IMR-90 (cell line): Measurements from ENCODE around the gene CAMLG. TPM values are rescaled to one million over a fixed set of nuclear protein-coding genes. Genes with fewer than 3 reads are reported as not detected.

Experiments used
- ATAC-seq: fragments of 200-7000 bp; cut with Tn5 transposase; 2 replicates; pipeline ENCODE4 v1.9.1; 2020; ENCODE audit warnings: low read depth, mild to moderate bottlenecking, moderate library complexity
- BruUV-seq: library from RNA; stranded (reverse); fragments of 400-500 nt; replicated peaks from 2 replicates; lab custom pipeline; 2021; lab: Mats Ljungman, UMichigan
- CTCF ChIA-PET: fragments of 300-600 bp; formaldehyde crosslinking; extraction: SDS; loops from one replicate; lab custom pipeline; 2021; ENCODE audit warnings: antibody characterized with exemption; lab: Yijun Ruan, JAX
- POLR2A ChIA-PET: fragments of 300-600 bp; sonication (Branson Sonifier 250); formaldehyde crosslinking; loops from one replicate; lab custom pipeline; 2022; ENCODE audit warnings: antibody characterized with exemption; ENCODE audit not compliant: unreplicated experiment; lab: Charles Lee
- DNase-seq: peaks from one replicate; pipeline ENCODE4 v3.0.0; 2013
- H2AFZ ChIP-seq: replicated peaks from 2 replicates; pipeline ENCODE3; 2013; ENCODE audit warnings: low read length, mild to moderate bottlenecking; ENCODE audit not compliant: poor library complexity
- H2AK5ac ChIP-seq: 2 replicates; pipeline ENCODE4 v1.6.1; 2013; ENCODE audit warnings: low read depth, low read length, inconsistent platforms
- H2AK9ac ChIP-seq: replicated peaks from 2 replicates; pipeline ENCODE3; 2013; ENCODE audit warnings: mild to moderate bottlenecking, low read depth, low read length, moderate library complexity; ENCODE audit not compliant: poor library complexity
- H2BK120ac ChIP-seq: 2 replicates; pipeline ENCODE4 v1.6.1; 2013; ENCODE audit warnings: low read depth, low read length, inconsistent platforms
- H2BK15ac ChIP-seq: 3 replicates; pipeline ENCODE4 v1.6.1; 2013; ENCODE audit warnings: low read depth, low read length, inconsistent platforms
- H2BK20ac ChIP-seq: 2 replicates; pipeline ENCODE4 v1.6.1; 2013; ENCODE audit warnings: low read depth, mild to moderate bottlenecking, inconsistent platforms, low read length, moderate library complexity
- H2BK5ac ChIP-seq: 2 replicates; pipeline ENCODE4 v1.6.1; 2013; ENCODE audit warnings: mild to moderate bottlenecking, low read depth, low read length, inconsistent platforms; ENCODE audit not compliant: poor library complexity, severe bottlenecking
- H3K14ac ChIP-seq: replicated peaks from 2 replicates; pipeline ENCODE4 v1.6.1; 2013; ENCODE audit warnings: low read depth, low read length, inconsistent platforms
- H3K18ac ChIP-seq: 2 replicates; pipeline ENCODE4 v1.6.1; 2013; ENCODE audit warnings: low read depth, low read length, control low read depth
- H3K23ac ChIP-seq: 2 replicates; pipeline ENCODE4 v1.6.1; 2013; ENCODE audit warnings: low read depth, low read length, inconsistent platforms
- H3K27ac ChIP-seq: 2 replicates; pipeline ENCODE4 v1.5.1; 2013; ENCODE audit warnings: mild to moderate bottlenecking, control low read depth, low read length; ENCODE audit not compliant: insufficient read depth
- H3K27me3 ChIP-seq: 2 replicates; pipeline ENCODE4 v1.6.1; 2013; ENCODE audit warnings: low read length; ENCODE audit not compliant: control insufficient read depth, insufficient read depth
- H3K36me3 ChIP-seq: 2 replicates; pipeline ENCODE4 v1.6.1; 2013; ENCODE audit warnings: low read length, mixed read lengths; ENCODE audit not compliant: control insufficient read depth, insufficient read depth
- H3K4ac ChIP-seq: 2 replicates; pipeline ENCODE4 v1.6.1; 2013; ENCODE audit warnings: low read depth, low read length, inconsistent platforms
- H3K4me1 ChIP-seq: 2 replicates; pipeline ENCODE4 v1.6.1; 2013; ENCODE audit warnings: low read length, mixed read lengths; ENCODE audit not compliant: control insufficient read depth, insufficient read depth
- H3K4me2 ChIP-seq: 2 replicates; pipeline ENCODE4 v1.6.1; 2013; ENCODE audit warnings: low read depth, mild to moderate bottlenecking, control low read depth, low read length, moderate library complexity
- H3K4me3 ChIP-seq: 2 replicates; pipeline ENCODE4 v1.5.1; 2013; ENCODE audit warnings: low read depth, mild to moderate bottlenecking, control low read depth, low read length, moderate library complexity; ENCODE audit not compliant: insufficient read depth
- H3K56ac ChIP-seq: 2 replicates; pipeline ENCODE4 v1.6.1; 2013; ENCODE audit warnings: low read length, inconsistent platforms; ENCODE audit not compliant: insufficient read depth; ENCODE audit errors: extremely low read depth
- H3K79me1 ChIP-seq, 2 experiments: 2 replicates each; pipeline ENCODE4 v1.6.1; 2013; ENCODE audit warnings: low read length in 2 of 2, inconsistent platforms in 1 of 2, low read depth in 1 of 2
- H3K9ac ChIP-seq: 2 replicates; pipeline ENCODE4 v1.6.1; 2013; ENCODE audit warnings: low read depth, low read length, control low read depth
- H3K9me1 ChIP-seq: 2 replicates; pipeline ENCODE4 v1.6.1; 2013; ENCODE audit warnings: low read length, inconsistent platforms; ENCODE audit not compliant: insufficient read depth
- H3K9me3 ChIP-seq: 2 replicates; pipeline ENCODE4 v1.6.1; 2013; ENCODE audit warnings: low read length; ENCODE audit not compliant: control insufficient read depth, insufficient read depth
- H4K20me1 ChIP-seq: 2 replicates; pipeline ENCODE4 v1.6.1; 2013; ENCODE audit warnings: low read length, inconsistent platforms; ENCODE audit not compliant: insufficient read depth
- H4K5ac ChIP-seq: 2 replicates; pipeline ENCODE4 v1.6.1; 2013; ENCODE audit warnings: mild to moderate bottlenecking, low read depth, low read length, control low read depth
- H4K8ac ChIP-seq, 2 experiments: 2 replicates each; pipeline ENCODE4 v1.6.1; 2013; ENCODE audit warnings: low read depth in 2 of 2, low read length in 2 of 2, control low read depth in 1 of 2, inconsistent platforms in 1 of 2
- H4K91ac ChIP-seq: 2 replicates; pipeline ENCODE4 v1.6.1; 2013; ENCODE audit warnings: low read depth, low read length, inconsistent platforms; ENCODE audit not compliant: insufficient read depth
- FOS ChIP-seq: fragments of 150-350 bp; IDR thresholded peaks from 2 replicates; pipeline ENCODE4 v1.6.1; 2016; ENCODE audit warnings: low read depth, low read length
- MAFK ChIP-seq: IDR thresholded peaks from 2 replicates; pipeline ENCODE4 v1.6.1; 2012; ENCODE audit warnings: low read depth, low read length, improper control_type of control experiment
- MXI1 ChIP-seq: IDR thresholded peaks from 2 replicates; pipeline ENCODE4 v1.6.1; 2012; ENCODE audit warnings: low read depth, mild to moderate bottlenecking, low read length, moderate library complexity, borderline replicate concordance
- NFE2L2 ChIP-seq: fragments of 150-350 bp; IDR thresholded peaks from 2 replicates; pipeline ENCODE4 v1.6.1; 2016; ENCODE audit warnings: low read depth, mild to moderate bottlenecking, low read length
- POLR2A ChIP-seq: IDR thresholded peaks from 2 replicates; pipeline ENCODE4 v1.6.1; 2012; ENCODE audit warnings: mild to moderate bottlenecking, low read depth, low read length
- RCOR1 ChIP-seq: IDR thresholded peaks from 2 replicates; pipeline ENCODE4 v1.6.1; 2012; ENCODE audit warnings: mild to moderate bottlenecking, low read length, improper control_type of control experiment; ENCODE audit not compliant: insufficient replicate concordance
- USF2 ChIP-seq: fragments of 150-350 bp; IDR thresholded peaks from 2 replicates; pipeline ENCODE4 v1.6.1; 2017; ENCODE audit warnings: mild to moderate bottlenecking, antibody characterized with exemption, low read length, low read depth
- WGBS, 2 experiments: methylation state at CpG; one replicate each; pipeline versions ENCODE4 v1.1.5 to v1.1.7; 2013; ENCODE audit warnings: missing lambda C conversion rate in 2 of 2; ENCODE audit not compliant: insufficient read length in 1 of 2; ENCODE audit errors: extremely low coverage in 2 of 2; 5-methylcytosine and 5-hydroxymethylcytosine counted together
- dilution Hi-C: fragments of 300-500 bp; cut with HindIII; formaldehyde crosslinking; loops from one replicate; pipeline ENCODE4 v1.14.3; 2018; ENCODE audit warnings: low sequenced_read_pairs; ENCODE audit not compliant: unreplicated experiment
- in situ Hi-C: fragments of 300-500 bp; cut with MboI; formaldehyde crosslinking; loops from 3 replicates; pipeline ENCODE4 v1.14.3; 2019; ENCODE audit warnings: low sequenced_read_pairs, inconsistent platforms, mixed read lengths
- intact Hi-C: fragments of 100-400 bp; cut with micrococcal nuclease; formaldehyde crosslinking; loops from 2 replicates; pipeline ENCODE4 v1.10.0; 2022
- polyA plus RNA-seq, 3 experiments: library from polyadenylated mRNA; depleted of rRNA; stranded (reverse); fragments of >200 nt; gene quantifications; 2 replicates each; pipeline ENCODE4 v1.2.3, GENCODE V29; 2012; ENCODE audit warnings: low replicate concordance in 1 of 3
- total RNA-seq: library from RNA; depleted of rRNA; stranded (reverse); fragments of >200 nt; gene quantifications from 2 replicates; pipeline ENCODE4 v1.2.3, GENCODE V29; 2012
- TF ChIP-seq, protein P1 (sequence below): conservative IDR thresholded peaks from 2 replicates; pipeline ENCODE4 v1.5.1; 2012; ENCODE audit warnings: mild to moderate bottlenecking, low read depth, low read length, improper control_type of control experiment
- TF ChIP-seq, protein P2 (sequence below): fragments of 150-350 bp; IDR thresholded peaks from 2 replicates; pipeline ENCODE4 v1.6.1; 2016; ENCODE audit warnings: low read depth, mild to moderate bottlenecking, low read length, moderate library complexity, borderline replicate concordance

CAMLG gene
- total and polyA plus RNA-seq, 2 of the 4 experiments (the other 2 are of a cell fraction): 11.9 to 13.1 TPM

DNA sequence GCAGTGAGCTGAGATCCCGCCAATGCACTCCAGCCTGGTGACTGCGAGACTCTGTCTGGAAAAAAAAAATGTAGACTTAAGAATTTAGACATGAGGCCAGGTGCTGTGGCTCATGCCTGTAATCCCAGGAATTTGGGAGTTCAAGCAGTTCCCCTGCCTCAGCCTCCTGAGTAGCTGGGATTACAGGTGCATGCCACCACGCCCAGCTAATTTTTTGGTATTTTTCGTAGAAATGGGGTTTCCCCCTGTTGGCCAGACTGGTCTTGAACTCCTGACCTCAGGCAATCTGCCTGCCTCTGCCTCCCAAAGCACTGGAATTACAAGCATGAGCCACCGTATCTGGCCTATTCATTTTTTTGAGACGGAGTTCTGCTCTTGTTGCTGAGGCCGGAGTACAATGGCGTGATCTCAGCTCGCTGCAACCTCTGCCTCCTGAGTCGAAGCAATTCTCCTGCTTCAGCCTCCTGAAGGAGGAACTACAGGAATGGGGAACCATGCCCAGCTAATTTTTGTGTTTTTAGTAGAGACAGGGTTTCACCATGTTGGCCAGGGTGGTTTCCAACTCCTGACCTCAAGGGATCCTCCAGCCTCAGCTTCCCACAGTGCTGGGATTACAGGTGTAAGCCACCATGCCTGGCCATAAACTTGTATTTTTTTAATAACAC lies 34.2 kb downstream of the CAMLG start:
- H3K27me3 ChIP-seq: no peaks in the 10 kb centered on the region
- no peak overlapping the region for H2BK20ac ChIP-seq
- no peaks in the 10 kb centered on the region for H3K9me3 ChIP-seq
- no TSS peak for BruUV-seq
- H3K36me3 ChIP-seq: peaks cover 34% of the 10 kb centered on the region
- no peak overlapping the region for H3K14ac ChIP-seq
- POLR2A ChIA-PET: no interaction called here
- H2BK5ac ChIP-seq: no peak overlapping the region
- in situ Hi-C loops: no loop called here
- peaks cover 7 to 15% of the 10 kb centered on the region in 2 experiments; a peak in 2 of 4 replicates for H3K79me1 ChIP-seq
- no peak overlapping the region for H4K8ac ChIP-seq
- no peak overlapping the region for H3K56ac ChIP-seq
- no peak overlapping the region for H2AK5ac ChIP-seq
- no peak overlapping the region for H3K4me3 ChIP-seq
- WGBS, 2 experiments: 92% methylated on average over 2 of the region's 10 CpGs; no CpG with 5 or more reads in 1 of the 2 experiments
- H3K18ac ChIP-seq: no peak overlapping the region
- no peak overlapping the region for H3K4me2 ChIP-seq
- no peaks in the 10 kb centered on the region for H4K20me1 ChIP-seq
- no peak overlapping the region for H3K9ac ChIP-seq
- no peak overlapping the region for H4K5ac ChIP-seq
- no peak overlapping the region for H2BK120ac ChIP-seq
- H2AK9ac ChIP-seq: no peak overlapping the region
- H3K23ac ChIP-seq: no peak overlapping the region
- H2BK15ac ChIP-seq: no peak overlapping the region
- no peak overlapping the region for H3K4ac ChIP-seq
- no peak overlapping the region for H4K91ac ChIP-seq
- H3K9me1 ChIP-seq: no peaks in the 10 kb centered on the region
- H3K4me1 ChIP-seq: no peaks in the 10 kb centered on the region
- no peak overlapping the region for H2AFZ ChIP-seq
- TF ChIP-seq, protein P1, sequence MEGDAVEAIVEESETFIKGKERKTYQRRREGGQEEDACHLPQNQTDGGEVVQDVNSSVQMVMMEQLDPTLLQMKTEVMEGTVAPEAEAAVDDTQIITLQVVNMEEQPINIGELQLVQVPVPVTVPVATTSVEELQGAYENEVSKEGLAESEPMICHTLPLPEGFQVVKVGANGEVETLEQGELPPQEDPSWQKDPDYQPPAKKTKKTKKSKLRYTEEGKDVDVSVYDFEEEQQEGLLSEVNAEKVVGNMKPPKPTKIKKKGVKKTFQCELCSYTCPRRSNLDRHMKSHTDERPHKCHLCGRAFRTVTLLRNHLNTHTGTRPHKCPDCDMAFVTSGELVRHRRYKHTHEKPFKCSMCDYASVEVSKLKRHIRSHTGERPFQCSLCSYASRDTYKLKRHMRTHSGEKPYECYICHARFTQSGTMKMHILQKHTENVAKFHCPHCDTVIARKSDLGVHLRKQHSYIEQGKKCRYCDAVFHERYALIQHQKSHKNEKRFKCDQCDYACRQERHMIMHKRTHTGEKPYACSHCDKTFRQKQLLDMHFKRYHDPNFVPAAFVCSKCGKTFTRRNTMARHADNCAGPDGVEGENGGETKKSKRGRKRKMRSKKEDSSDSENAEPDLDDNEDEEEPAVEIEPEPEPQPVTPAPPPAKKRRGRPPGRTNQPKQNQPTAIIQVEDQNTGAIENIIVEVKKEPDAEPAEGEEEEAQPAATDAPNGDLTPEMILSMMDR: no peak
- no peak for TF ChIP-seq NFE2L2
- TF ChIP-seq MXI1: no peak
- no peak for TF ChIP-seq FOS
- no peak for TF ChIP-seq POLR2A
- no peak for TF ChIP-seq MAFK
- no peak for TF ChIP-seq RCOR1
- TF ChIP-seq, protein P2, sequence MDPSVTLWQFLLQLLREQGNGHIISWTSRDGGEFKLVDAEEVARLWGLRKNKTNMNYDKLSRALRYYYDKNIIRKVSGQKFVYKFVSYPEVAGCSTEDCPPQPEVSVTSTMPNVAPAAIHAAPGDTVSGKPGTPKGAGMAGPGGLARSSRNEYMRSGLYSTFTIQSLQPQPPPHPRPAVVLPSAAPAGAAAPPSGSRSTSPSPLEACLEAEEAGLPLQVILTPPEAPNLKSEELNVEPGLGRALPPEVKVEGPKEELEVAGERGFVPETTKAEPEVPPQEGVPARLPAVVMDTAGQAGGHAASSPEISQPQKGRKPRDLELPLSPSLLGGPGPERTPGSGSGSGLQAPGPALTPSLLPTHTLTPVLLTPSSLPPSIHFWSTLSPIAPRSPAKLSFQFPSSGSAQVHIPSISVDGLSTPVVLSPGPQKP: no peak
- TF ChIP-seq USF2: no peak
- DNase-seq (no peak), ATAC-seq (no peak)
- intact Hi-C loops: no loop called here
- H3K27ac ChIP-seq: no peak overlapping the region
- CTCF ChIA-PET: no interaction called here
- dilution Hi-C loops: no loop called here
